IPS-NIHi7 (cell line): ENCODE results near the gene PPM1N.
A peak's percentile ranks its signal among the peaks of the same experiment; 100 is the strongest.

ENCODE experiments used
- DNase-seq: peaks from one replicate; pipeline ENCODE4 v3.0.0; 2012; ENCODE audit warnings: mixed read lengths; ENCODE audit errors: extremely low spot score

The PPM1N gene

GRCh38 chr19:45488708-45489107 is 9.5 kb upstream of the PPM1N start:
- no peak for DNase-seq

GRCh38 chr19:45489216-45489855 is 8.9 kb upstream of the PPM1N start:
- no peak for DNase-seq

GRCh38 chr19:45492137-45492626 is 6.1 kb upstream of the PPM1N start:
- no peak for DNase-seq

GRCh38 chr19:45492627-45493470 is 5.4 kb upstream of the PPM1N start:
- DNase-seq = peak; percentile 75

GRCh38 chr19:45494261-45494916 is 3.9 kb upstream of the PPM1N start:
- DNase-seq = no peak

- no peak for DNase-seq
Observed at GRCh38 chr19:45495178-45495577, 3.1 kb upstream of the PPM1N start.

GRCh38 chr19:45496349-45496953 is 1.8 kb upstream of the PPM1N start:
- peak; percentile 58 for DNase-seq

- no peak for DNase-seq
Observed at GRCh38 chr19:45497791-45498190, 452 bp upstream of the PPM1N start.

GRCh38 chr19:45499196-45500180 is 1.2 kb downstream of the PPM1N start:
- peak; percentile 75 for DNase-seq

- DNase-seq = no peak
Observed at GRCh38 chr19:45500918-45501729, 2.9 kb downstream of the PPM1N start.

GRCh38 chr19:45501730-45502014 is 3.4 kb downstream of the PPM1N start:
- peak; percentile 42 for DNase-seq

- DNase-seq = no peak
Observed at GRCh38 chr19:45502111-45502510, 3.9 kb downstream of the PPM1N start.

GRCh38 chr19:45503909-45504308 is 5.7 kb downstream of the PPM1N start:
- no peak for DNase-seq

- no peak for DNase-seq
Observed at GRCh38 chr19:45505151-45505995, 7.1 kb downstream of the PPM1N start.

GRCh38 chr19:45505996-45506245 is 7.7 kb downstream of the PPM1N start:
- DNase-seq = no peak

GRCh38 chr19:45506246-45506988 is 8.2 kb downstream of the PPM1N start:
- DNase-seq = peak; percentile 84

- peak; percentile 64 for DNase-seq
Observed at GRCh38 chr19:45506989-45507871, 9.0 kb downstream of the PPM1N start, which contains the start of gene VASP. VASP (plus strand) TSS chr19:45507479; CDS start chr19:45507772, 293 bp downstream.
